NCI-H1105 (cell line): ENCODE measurements around the gene CWC22.
"Not testable (repeated sequence)": the region's sequence is repeated elsewhere in the genome, so short reads cannot be mapped to it uniquely, and the experiment has no call there.

Experiments
- DNase-seq: peaks from one replicate; lab custom pipeline; 2025; lab: John Stamatoyannopoulos, UW

Gene CWC22

GRCh38 chr2:180003073-180003472, 4.0 kb downstream of the CWC22 start:
- no peak for DNase-seq

- DNase-seq: no peak
These were observed 4.8 kb downstream of the CWC22 start for GRCh38 chr2:180002198-180002770.

- no peak for DNase-seq
These were observed 5.4 kb downstream of the CWC22 start for GRCh38 chr2:180001726-180002125.

GRCh38 chr2:180000434-180000833, 6.7 kb downstream of the CWC22 start:
- no peak for DNase-seq

- DNase-seq: no peak
These were observed 8.1 kb downstream of the CWC22 start for GRCh38 chr2:179999000-179999399.

- no peak for DNase-seq
These were observed 11.2 kb downstream of the CWC22 start for GRCh38 chr2:179995741-179996515.

GRCh38 chr2:179991344-179991743, 15.8 kb downstream of the CWC22 start:
- no peak for DNase-seq

GRCh38 chr2:179990676-179991317, 16.3 kb downstream of the CWC22 start:
- no peak for DNase-seq

GRCh38 chr2:179987916-179988315, 19.2 kb downstream of the CWC22 start:
- DNase-seq: no peak

- no peak for DNase-seq
These were observed 21.8 kb downstream of the CWC22 start for GRCh38 chr2:179985163-179985820.

- no peak for DNase-seq
These were observed 23.7 kb downstream of the CWC22 start for GRCh38 chr2:179983250-179983932.

- peak; percentile 42 for DNase-seq
These were observed 26.0 kb downstream of the CWC22 start for GRCh38 chr2:179981085-179981484.

- no peak for DNase-seq
These were observed 32.3 kb downstream of the CWC22 start for GRCh38 chr2:179974761-179975160.

- no peak for DNase-seq
These were observed 40.2 kb downstream of the CWC22 start for GRCh38 chr2:179966778-179967394.

GRCh38 chr2:179965291-179966258, 41.5 kb downstream of the CWC22 start:
- DNase-seq: no peak

GRCh38 chr2:179963626-179964025, 43.5 kb downstream of the CWC22 start:
- DNase-seq: no peak

- not testable (repeated sequence) for DNase-seq
These were observed 48.8 kb downstream of the CWC22 start for GRCh38 chr2:179958251-179958650.

GRCh38 chr2:179954026-179954425, 53.1 kb downstream of the CWC22 start:
- DNase-seq: no peak

GRCh38 chr2:179953359-179953758, 53.7 kb downstream of the CWC22 start:
- no peak for DNase-seq

GRCh38 chr2:179952658-179953057, 54.4 kb downstream of the CWC22 start:
- no peak for DNase-seq
